SU-DHL-6 (cell line): ENCODE measurements around the gene UBE2F.

ENCODE experiments used
- H2AFZ ChIP-seq: fragments of 200-600 bp; sonication (generic); 2 replicates; pipeline ENCODE4 v1.6.1; 2014; ENCODE audit warnings: low read depth, mild to moderate bottlenecking, moderate library complexity, mixed read lengths, antibody characterized with exemption, low read length; ENCODE audit not compliant: severe bottlenecking
- H3F3A ChIP-seq: fragments of 200-600 bp; shearing (Covaris generic); 2 replicates; pipeline ENCODE4 v1.6.0; 2016; ENCODE audit warnings: antibody characterized with exemption, mild to moderate bottlenecking; ENCODE audit not compliant: insufficient read depth
- H3K27ac ChIP-seq: fragments of 200-600 bp; sonication (generic); 2 replicates; pipeline ENCODE4 v1.5.1; 2016; ENCODE audit warnings: low read depth, mild to moderate bottlenecking, low read length, moderate library complexity, mixed read lengths
- H3K27me3 ChIP-seq: fragments of 200-600 bp; sonication (generic), shearing (Covaris generic); 2 replicates; pipeline ENCODE4 v1.6.0; 2014; ENCODE audit warnings: mild to moderate bottlenecking, low read length
- H3K36me3 ChIP-seq: fragments of 200-600 bp; sonication (generic); 2 replicates; pipeline ENCODE4 v1.6.1; 2014; ENCODE audit warnings: mild to moderate bottlenecking, low read length, mixed read lengths
- H3K4me2 ChIP-seq: fragments of 300-600, 200-600 bp; shearing (Covaris generic), sonication (generic); 2 replicates; pipeline ENCODE4 v1.6.0; 2014; ENCODE audit warnings: low read length, low read depth, mild to moderate bottlenecking; ENCODE audit not compliant: poor library complexity, severe bottlenecking
- H3K4me3 ChIP-seq: fragments of 200-600 bp; sonication (generic); 2 replicates; pipeline ENCODE4 v1.5.1; 2014; ENCODE audit warnings: antibody characterized with exemption, low read length, mild to moderate bottlenecking, mixed read lengths; ENCODE audit not compliant: insufficient read depth, poor library complexity, severe bottlenecking
- H3K79me2 ChIP-seq: fragments of 200-600 bp; sonication (generic); 2 replicates; pipeline ENCODE4 v1.6.1; 2014; ENCODE audit warnings: mild to moderate bottlenecking, low read length, moderate library complexity; ENCODE audit not compliant: insufficient read depth
- H3K9ac ChIP-seq: fragments of 200-600 bp; sonication (generic); 2 replicates; pipeline ENCODE4 v1.7.0; 2014; ENCODE audit warnings: mild to moderate bottlenecking, low read length
- H3K9me2 ChIP-seq: fragments of 200-600 bp; sonication (generic); replicated peaks from 2 replicates; pipeline ENCODE4 v1.6.1; 2014; ENCODE audit warnings: low read length; ENCODE audit not compliant: insufficient read depth
- H3K9me3 ChIP-seq: fragments of 200-600 bp; sonication (generic); 2 replicates; pipeline ENCODE4 v1.6.1; 2014; ENCODE audit warnings: low read length, mixed read lengths; ENCODE audit not compliant: insufficient read depth
- H4K20me1 ChIP-seq: fragments of 200-600 bp; sonication (generic); 2 replicates; pipeline ENCODE4 v1.6.1; 2014; ENCODE audit warnings: low read depth, mild to moderate bottlenecking, antibody characterized with exemption, low read length, moderate library complexity, mixed read lengths
- EZH2phosphoT487 ChIP-seq: fragments of 200-600 bp; sonication (generic), shearing (Covaris generic); conservative IDR thresholded peaks from 2 replicates; pipeline ENCODE4 v1.6.1; 2018; ENCODE audit warnings: mild to moderate bottlenecking, antibody characterized with exemption, low read length, moderate library complexity, mixed read lengths
- TF ChIP-seq, protein P1 (sequence below): fragments of 200-600 bp; sonication (generic); IDR thresholded peaks from one replicate; pipeline ENCODE4 v1.5.1; 2017; ENCODE audit warnings: antibody characterized with exemption, mild to moderate bottlenecking, low read length, moderate library complexity; ENCODE audit not compliant: insufficient read depth, poor library complexity, severe bottlenecking

UBE2F gene

GRCh38 chr2:237951878-237952277 lies 14.9 kb upstream of the UBE2F start:
- TF ChIP-seq, protein P1, sequence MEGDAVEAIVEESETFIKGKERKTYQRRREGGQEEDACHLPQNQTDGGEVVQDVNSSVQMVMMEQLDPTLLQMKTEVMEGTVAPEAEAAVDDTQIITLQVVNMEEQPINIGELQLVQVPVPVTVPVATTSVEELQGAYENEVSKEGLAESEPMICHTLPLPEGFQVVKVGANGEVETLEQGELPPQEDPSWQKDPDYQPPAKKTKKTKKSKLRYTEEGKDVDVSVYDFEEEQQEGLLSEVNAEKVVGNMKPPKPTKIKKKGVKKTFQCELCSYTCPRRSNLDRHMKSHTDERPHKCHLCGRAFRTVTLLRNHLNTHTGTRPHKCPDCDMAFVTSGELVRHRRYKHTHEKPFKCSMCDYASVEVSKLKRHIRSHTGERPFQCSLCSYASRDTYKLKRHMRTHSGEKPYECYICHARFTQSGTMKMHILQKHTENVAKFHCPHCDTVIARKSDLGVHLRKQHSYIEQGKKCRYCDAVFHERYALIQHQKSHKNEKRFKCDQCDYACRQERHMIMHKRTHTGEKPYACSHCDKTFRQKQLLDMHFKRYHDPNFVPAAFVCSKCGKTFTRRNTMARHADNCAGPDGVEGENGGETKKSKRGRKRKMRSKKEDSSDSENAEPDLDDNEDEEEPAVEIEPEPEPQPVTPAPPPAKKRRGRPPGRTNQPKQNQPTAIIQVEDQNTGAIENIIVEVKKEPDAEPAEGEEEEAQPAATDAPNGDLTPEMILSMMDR, result no peak
- TF ChIP-seq EZH2phosphoT487, result no peak
- H3K27ac ChIP-seq, result no peak overlapping the region
- no peak overlapping the region for H3K9ac ChIP-seq
- no peaks in the 10 kb centered on the region for H4K20me1 ChIP-seq
- no peak overlapping the region for H3K4me3 ChIP-seq
- no peaks in the 10 kb centered on the region for H3K27me3 ChIP-seq
- no peaks in the 10 kb centered on the region for H3K9me3 ChIP-seq
- no peak overlapping the region for H2AFZ ChIP-seq
- no peaks in the 10 kb centered on the region for H3K9me2 ChIP-seq
- H3F3A ChIP-seq, result no peaks in the 10 kb centered on the region
- no peak overlapping the region for H3K4me2 ChIP-seq
- H3K79me2 ChIP-seq, result no peaks in the 10 kb centered on the region
- no peaks in the 10 kb centered on the region for H3K36me3 ChIP-seq

- Histone ChIP-seq H3F3A (no peaks in the 10 kb centered on the region), H3K27me3 (no peaks in the 10 kb centered on the region), H3K36me3 (no peaks in the 10 kb centered on the region), H3K79me2 (no peaks in the 10 kb centered on the region), H3K4me3 (no peak overlapping the region), H4K20me1 (no peaks in the 10 kb centered on the region), H2AFZ (no peak overlapping the region), H3K9ac (no peak overlapping the region), H3K9me2 (no peaks in the 10 kb centered on the region), H3K9me3 (no peaks in the 10 kb centered on the region), H3K4me2 (no peak overlapping the region), H3K27ac (no peak overlapping the region)
- TF ChIP-seq, protein P1, result no peak
- TF ChIP-seq EZH2phosphoT487, result no peak
Observed at GRCh38 chr2:237952851-237953250, 14.0 kb upstream of the UBE2F start.

GRCh38 chr2:237955640-237956401 lies 11.0 kb upstream of the UBE2F start:
- Histone ChIP-seq H3K27ac (no peak overlapping the region), H3K9me2 (no peaks in the 10 kb centered on the region), H3K27me3 (no peaks in the 10 kb centered on the region), H3K4me2 (no peak overlapping the region), H3K9me3 (no peaks in the 10 kb centered on the region), H4K20me1 (no peaks in the 10 kb centered on the region), H3K4me3 (no peak overlapping the region), H3K36me3 (no peaks in the 10 kb centered on the region), H3K79me2 (no peaks in the 10 kb centered on the region), H3F3A (no peaks in the 10 kb centered on the region), H2AFZ (no peak overlapping the region), H3K9ac (no peak overlapping the region)
- TF ChIP-seq, protein P1, result no peak
- no peak for TF ChIP-seq EZH2phosphoT487
